Iris pigment epithelial cell (primary cell): ENCODE measurements around the gene MYT1.

Experiments
- DNase-seq: peaks from one replicate; pipeline ENCODE4 v3.0.0-alpha.2; 2011; ENCODE audit warnings: low read depth

Gene MYT1

GRCh38 chr20:64140061-64140931, 24.0 kb upstream of the MYT1 start:
- DNase-seq = no peak

GRCh38 chr20:64140956-64141355, 23.3 kb upstream of the MYT1 start:
- DNase-seq = no peak

GRCh38 chr20:64142590-64142989, 21.7 kb upstream of the MYT1 start:
- peak; percentile 13 for DNase-seq

- no peak for DNase-seq
Observed at GRCh38 chr20:64143018-64143801, 21.0 kb upstream of the MYT1 start.

GRCh38 chr20:64144144-64144912, 19.9 kb upstream of the MYT1 start:
- DNase-seq = no peak

- no peak for DNase-seq
Observed at GRCh38 chr20:64145458-64146300, 18.6 kb upstream of the MYT1 start.

GRCh38 chr20:64146301-64146935, 17.8 kb upstream of the MYT1 start:
- no peak for DNase-seq

- no peak for DNase-seq
Observed at GRCh38 chr20:64146936-64147477, 17.2 kb upstream of the MYT1 start.

GRCh38 chr20:64148581-64148980, 15.7 kb upstream of the MYT1 start:
- no peak for DNase-seq

- no peak for DNase-seq
Observed at GRCh38 chr20:64149141-64149540, 15.1 kb upstream of the MYT1 start.

- no peak for DNase-seq
Observed at GRCh38 chr20:64149809-64150560, 14.3 kb upstream of the MYT1 start.

GRCh38 chr20:64150756-64151632, 13.3 kb upstream of the MYT1 start:
- DNase-seq = no peak

GRCh38 chr20:64151633-64152530, 12.4 kb upstream of the MYT1 start:
- peak; percentile 35 for DNase-seq

- no peak for DNase-seq
Observed at GRCh38 chr20:64152906-64153305, 11.3 kb upstream of the MYT1 start.

GRCh38 chr20:64153410-64153809, 10.8 kb upstream of the MYT1 start:
- DNase-seq = no peak

GRCh38 chr20:64153861-64154589, 10.2 kb upstream of the MYT1 start:
- DNase-seq = no peak

GRCh38 chr20:64154590-64155257, 9.5 kb upstream of the MYT1 start:
- no peak for DNase-seq
